ENCODE data around the gene PTPRD.

- no peak for TF ChIP-seq POLR2A (IDR thresholded peaks at IDR 0.05; ENCODE audit: low read depth, low read length)
- no peak for TF ChIP-seq TAF1 (IDR thresholded peaks at IDR 0.05; ENCODE audit: borderline replicate concordance, low read depth, low read length)
- TF ChIP-seq POLR2AphosphoS5 (IDR thresholded peaks at IDR 0.05; ENCODE audit: low read depth, low read length), result no peak
Observed at GRCh38 chr9:8390571-8390970, 2222.2 kb downstream of the PTPRD start.

Data from GM12892 (cell line).